ENCODE data around the gene ARID4B. TPM values are rescaled to one million over a fixed set of nuclear protein-coding genes. Genes with fewer than 3 reads are reported as not detected.

The ARID4B gene
- total RNA-seq, 1 experiment from 2014 or later, result 34.0 TPM

GRCh38 chr1:235181561-235182245 lies 146.3 kb downstream of the ARID4B start:
- no peaks in the 10 kb centered on the region for H3K79me1 ChIP-seq (ENCODE audit: insufficient read depth, low read depth, low read length, poor library complexity, severe bottlenecking)
- H2BK5ac ChIP-seq (ENCODE audit: insufficient read length, low read length), result no peak overlapping the region
- H3K9me3 Mint-ChIP-seq, result no peaks in the 10 kb centered on the region
- no peak overlapping the region for H3K4ac ChIP-seq (ENCODE audit: low read depth, low read length)
- no peak overlapping the region for H3K14ac ChIP-seq (ENCODE audit: insufficient read depth, low read length)
- H2AFZ ChIP-seq (ENCODE audit: low read length), result no peak overlapping the region
- no peak overlapping the region for H4K8ac ChIP-seq (replicated peaks; ENCODE audit: insufficient read length, low read depth, low read length)
- H3K36me3 Mint-ChIP-seq (ENCODE audit: insufficient read depth in 1 of 3, low read depth in 3 of 3), result peaks cover 13 to 48% (median 35%) of the 10 kb centered on the region in 3 experiments; a peak in 5 of 7 replicates
- H4K20me1 ChIP-seq (ENCODE audit: control insufficient read depth, insufficient read depth, insufficient read length), result no peaks in the 10 kb centered on the region
- no peak overlapping the region for H3K23ac ChIP-seq (ENCODE audit: insufficient read length, low read depth, low read length)
- no peak overlapping the region for H2AK5ac ChIP-seq (ENCODE audit: insufficient read length, low read length)
- H3K27ac ChIP-seq (ENCODE audit: insufficient read length, low read depth, low read length), result no peak overlapping the region
- no peak for TF ChIP-seq CTCF (conservative IDR thresholded peaks at IDR 0.05)
- H3K23me2 ChIP-seq (ENCODE audit: insufficient read length, low read depth, low read length, poor library complexity, severe bottlenecking), result no peaks in the 10 kb centered on the region
- no peak for DNase-seq
- no peak overlapping the region for H2BK120ac ChIP-seq (ENCODE audit: low read depth, low read length, poor library complexity, severe bottlenecking)
- H3K56ac ChIP-seq (ENCODE audit: insufficient read length, low read depth, low read length), result no peak overlapping the region
- no peak overlapping the region for H3K4me3 Mint-ChIP-seq
- no peak overlapping the region for H4K5ac ChIP-seq (ENCODE audit: insufficient read length, low read depth, low read length)
- H3K4me1 ChIP-seq (ENCODE audit: insufficient read depth, low read length), result no peaks in the 10 kb centered on the region
- no peaks in the 10 kb centered on the region for H3K27me3 Mint-ChIP-seq (ENCODE audit: low read depth)
- H3K18ac ChIP-seq (ENCODE audit: insufficient read length, low read depth, low read length), result no peak overlapping the region
- no peak overlapping the region for H3T11ph ChIP-seq (ENCODE audit: low read length)
- H3K27ac Mint-ChIP-seq, result peak overlapping the region in 1 of 3 experiments; percentile 61; a peak in 3 of 7 replicates
- H3K9me3 ChIP-seq (ENCODE audit: control insufficient read depth, low read depth, low read length), result no peaks in the 10 kb centered on the region
- H3K79me2 ChIP-seq (ENCODE audit: insufficient read depth, low read length), result no peaks in the 10 kb centered on the region
- no peak overlapping the region for H4K91ac ChIP-seq (ENCODE audit: insufficient read length, low read depth, low read length)
- H3K4me2 ChIP-seq (ENCODE audit: insufficient read depth, insufficient read length, low read length), result no peak overlapping the region
- no peak overlapping the region for H2BK20ac ChIP-seq (ENCODE audit: low read depth, low read length, poor library complexity, severe bottlenecking)
- H3K9ac ChIP-seq (ENCODE audit: extremely low read depth, insufficient read length, low read length), result no peak overlapping the region
- H3K4me1 Mint-ChIP-seq, result peaks cover 3 to 6% of the 10 kb centered on the region in 2 experiments; a peak in 3 of 4 replicates
- no CpG with 5 or more reads among the region's 8 CpGs for WGBS (ENCODE audit: extremely low coverage, insufficient read length, low lambda C conversion rate)
- no peaks in the 10 kb centered on the region for H3K27me3 ChIP-seq (ENCODE audit: insufficient read depth, low read length)
- H2BK15ac ChIP-seq (ENCODE audit: low read depth, low read length), result no peak overlapping the region
- no peak overlapping the region for H2BK12ac ChIP-seq (ENCODE audit: insufficient read length, low read depth, low read length)

All from H9 (cell line).